ENCODE data around the gene OR52K2.

DNA sequence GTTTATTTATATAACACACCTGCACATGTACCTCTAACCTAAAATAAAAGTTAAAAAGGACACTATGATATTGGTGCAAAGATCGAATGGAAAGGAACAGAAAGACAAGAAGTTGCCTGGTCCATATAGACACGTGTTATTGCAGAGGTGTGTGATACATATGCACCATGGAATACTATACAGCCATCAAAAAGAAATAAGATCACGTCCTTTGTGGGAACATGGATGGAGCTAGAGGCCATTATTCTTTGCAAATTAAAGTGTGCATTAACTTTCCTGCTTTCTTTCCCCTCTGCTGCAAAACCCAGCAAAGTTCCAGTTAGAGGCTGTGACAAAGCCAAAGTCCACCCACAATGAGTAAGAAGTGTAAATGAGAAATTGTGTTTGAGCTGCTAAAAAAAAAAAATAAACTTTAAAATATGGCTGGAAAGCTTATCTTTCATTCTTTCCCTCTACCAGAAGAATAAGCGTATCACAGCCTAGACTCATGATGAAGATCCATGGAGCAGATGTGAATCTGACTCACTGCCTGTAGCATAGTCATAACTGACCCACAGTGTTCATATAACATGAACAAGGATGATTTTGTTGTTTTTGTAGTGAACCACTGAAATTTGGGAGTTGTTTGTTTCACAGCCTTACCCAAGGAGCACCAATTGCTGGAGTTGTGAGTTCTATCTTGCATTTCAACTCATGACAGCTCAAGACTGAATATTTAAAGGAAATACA is 42.9 kb downstream of the OR52K2 start:
- TF ChIP-seq EZH2 (IDR thresholded peaks at IDR 0.05) (no peak), CTCF (IDR thresholded peaks at IDR 0.05) (no peak)

All from neural progenitor cell (in vitro differentiated cells).